GM10248 (cell line): ENCODE data around the gene NHLRC4.
A peak's percentile ranks its signal among the peaks of the same experiment; 100 is the strongest.

Experiments
- CTCF ChIA-PET: fragments of 300-600 bp; sonication (Branson Sonifier 250); formaldehyde crosslinking; extraction: SDS; loops from one replicate; lab custom pipeline; 2021; ENCODE audit warnings: antibody characterized with exemption; lab: Yijun Ruan, JAX
- POLR2A ChIA-PET: fragments of 350-650 bp; sonication (Branson Sonifier 250); formaldehyde crosslinking; extraction: SDS; loops from one replicate; lab custom pipeline; 2020; ENCODE audit warnings: antibody characterized with exemption; lab: Yijun Ruan, JAX
- DNase-seq: peaks from one replicate; pipeline ENCODE4 v3.0.0; 2012; ENCODE audit errors: extremely low spot score
- TF ChIP-seq, protein P1 (sequence below): IDR thresholded peaks from 2 replicates; pipeline ENCODE4 v1.5.1; 2012; ENCODE audit warnings: mild to moderate bottlenecking, low read depth; ENCODE audit errors: extremely low read depth, missing control alignments, control extremely low read depth

The NHLRC4 gene

DNA sequence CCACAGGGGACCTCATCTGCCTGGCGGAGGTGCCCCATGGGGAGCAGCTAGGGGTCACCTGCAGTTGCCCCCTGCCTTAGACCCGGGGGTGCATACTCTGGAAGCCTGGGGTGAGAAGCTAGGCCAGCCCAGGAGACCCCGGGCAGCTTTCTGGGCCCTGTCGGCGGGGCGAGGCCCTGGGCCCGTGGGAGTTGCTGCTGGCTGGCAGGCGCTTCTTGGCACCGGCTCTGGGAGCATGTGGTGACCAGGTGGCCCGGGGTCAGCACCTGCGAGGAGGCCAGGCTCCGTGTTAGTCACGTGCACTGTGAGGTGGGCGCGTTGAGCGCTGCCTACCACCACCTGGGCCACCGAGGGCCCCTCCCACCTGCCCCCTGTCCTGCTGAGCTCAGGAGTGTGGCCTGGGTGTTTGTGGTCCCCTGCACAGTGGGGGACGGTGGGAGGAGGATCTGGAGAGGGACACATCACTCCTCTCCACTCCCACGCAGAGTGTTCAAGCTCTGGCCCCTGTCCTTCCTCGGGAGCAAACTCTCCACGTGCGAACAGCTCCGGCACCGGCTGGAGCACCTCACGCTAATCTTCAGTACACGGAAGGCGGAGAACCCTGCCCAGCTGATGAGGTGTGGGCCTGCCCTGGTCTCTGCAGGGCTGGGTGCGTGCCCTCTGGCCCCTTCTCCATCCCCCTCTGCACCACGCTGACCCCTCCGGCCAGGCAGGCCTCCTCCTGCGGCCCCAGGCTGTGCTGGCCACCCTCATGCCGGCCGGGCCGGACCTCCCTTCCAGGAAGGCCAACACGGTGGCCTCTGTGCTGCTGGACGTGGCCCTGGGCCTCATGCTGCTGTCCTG is 8.8 kb downstream of the NHLRC4 start:
- CTCF ChIA-PET: interaction anchor here (2.0 kb wide), 1 partner anchor 12 kb away, joined by 6 read pairs; no protein-coding TSS in a partner anchor

DNA sequence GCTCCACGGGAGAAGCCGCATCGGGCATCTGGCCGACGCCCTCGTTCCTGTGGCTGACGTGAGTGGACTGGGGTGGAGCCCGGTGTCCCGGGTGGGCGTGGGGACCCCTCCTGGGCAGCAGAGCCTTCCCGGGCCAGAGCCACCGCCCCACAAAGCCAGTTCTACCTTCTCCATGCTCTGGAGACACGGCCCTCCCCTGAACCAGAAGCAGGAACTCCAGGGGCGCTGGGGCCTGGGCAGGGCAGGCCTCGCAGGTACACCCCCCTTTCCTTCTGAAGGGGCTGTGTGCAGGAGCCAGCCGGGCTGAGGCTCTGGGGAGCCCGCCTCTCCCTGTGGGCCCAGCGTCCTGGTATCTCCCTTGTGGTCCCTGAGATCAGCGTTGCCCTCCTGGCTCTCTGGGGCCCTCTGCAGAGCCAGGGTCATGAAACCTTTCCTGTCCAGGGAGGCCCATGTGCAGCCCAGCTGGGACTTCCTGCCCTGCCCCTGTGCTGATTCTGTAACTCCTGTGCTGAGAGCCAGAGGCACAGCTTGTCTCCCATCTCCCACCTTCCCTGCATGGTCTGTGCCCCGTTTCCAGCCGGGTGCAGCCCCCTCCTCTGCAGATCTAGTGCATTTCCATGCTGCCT is 9.5 kb downstream of the NHLRC4 start:
- CTCF ChIA-PET: interaction anchor here (1.1 kb wide), 1 partner anchor 9 kb away, joined by 3 read pairs; no protein-coding TSS in a partner anchor
- DNase-seq: no peak
- POLR2A ChIA-PET: no interaction called here
- TF ChIP-seq, protein P1, sequence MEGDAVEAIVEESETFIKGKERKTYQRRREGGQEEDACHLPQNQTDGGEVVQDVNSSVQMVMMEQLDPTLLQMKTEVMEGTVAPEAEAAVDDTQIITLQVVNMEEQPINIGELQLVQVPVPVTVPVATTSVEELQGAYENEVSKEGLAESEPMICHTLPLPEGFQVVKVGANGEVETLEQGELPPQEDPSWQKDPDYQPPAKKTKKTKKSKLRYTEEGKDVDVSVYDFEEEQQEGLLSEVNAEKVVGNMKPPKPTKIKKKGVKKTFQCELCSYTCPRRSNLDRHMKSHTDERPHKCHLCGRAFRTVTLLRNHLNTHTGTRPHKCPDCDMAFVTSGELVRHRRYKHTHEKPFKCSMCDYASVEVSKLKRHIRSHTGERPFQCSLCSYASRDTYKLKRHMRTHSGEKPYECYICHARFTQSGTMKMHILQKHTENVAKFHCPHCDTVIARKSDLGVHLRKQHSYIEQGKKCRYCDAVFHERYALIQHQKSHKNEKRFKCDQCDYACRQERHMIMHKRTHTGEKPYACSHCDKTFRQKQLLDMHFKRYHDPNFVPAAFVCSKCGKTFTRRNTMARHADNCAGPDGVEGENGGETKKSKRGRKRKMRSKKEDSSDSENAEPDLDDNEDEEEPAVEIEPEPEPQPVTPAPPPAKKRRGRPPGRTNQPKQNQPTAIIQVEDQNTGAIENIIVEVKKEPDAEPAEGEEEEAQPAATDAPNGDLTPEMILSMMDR: no peak

More for the DNA sequence above, 8.8 kb downstream of the NHLRC4 start:
- no peak for DNase-seq
- TF ChIP-seq, protein P1: no peak
- POLR2A ChIA-PET: no interaction called here

DNA sequence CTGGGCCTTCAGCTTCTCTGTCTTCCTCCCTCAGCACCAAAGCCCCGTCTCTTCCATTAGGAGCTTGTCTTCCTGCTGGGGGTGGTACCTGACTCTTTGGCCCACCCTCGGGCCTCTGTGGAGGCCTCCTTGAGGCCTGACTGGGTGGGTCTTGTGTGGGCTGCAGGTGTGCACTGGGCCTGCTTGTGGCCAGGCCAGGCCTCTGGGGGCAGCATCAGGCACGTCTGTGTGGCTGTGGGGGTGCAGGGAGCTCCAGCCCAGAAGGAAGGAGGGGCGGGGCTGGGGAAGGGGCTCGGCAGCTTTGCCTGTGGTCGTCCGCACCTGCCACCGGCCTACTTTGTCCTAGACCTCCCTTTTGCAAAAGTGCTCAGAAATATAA is 10.0 kb downstream of the NHLRC4 start:
- ChIA-PET CTCF (interaction anchor here (1.1 kb wide), 1 partner anchor 9 kb away, joined by 3 read pairs; no protein-coding TSS in a partner anchor), POLR2A (interaction anchor here (0.7 kb wide), 1 partner anchor 16 kb away, joined by 3 read pairs; no protein-coding TSS in a partner anchor)
- DNase-seq: no peak
- TF ChIP-seq, protein P1: peak; percentile 35

DNA sequence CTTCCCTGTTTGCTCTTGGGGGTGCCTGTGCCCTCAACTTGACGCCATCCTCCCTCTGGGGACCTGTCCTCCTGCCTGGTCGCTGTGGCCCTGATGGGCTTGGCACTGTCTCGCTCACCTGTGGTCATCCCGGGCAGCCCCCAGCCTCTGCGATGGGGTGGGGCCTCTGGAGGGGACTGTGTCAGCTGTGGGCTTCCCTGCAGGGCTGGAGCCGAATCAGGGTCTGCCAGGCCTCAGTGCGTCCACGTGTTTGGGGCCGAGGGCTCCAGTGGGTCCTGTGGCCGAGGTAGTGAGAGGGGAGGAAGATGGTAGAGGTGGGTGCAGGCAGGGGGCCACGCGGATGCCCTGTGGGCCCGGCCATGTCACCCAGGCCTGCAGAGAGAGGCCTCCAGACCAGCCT is 11.0 kb downstream of the NHLRC4 start:
- TF ChIP-seq, protein P1: no peak
- POLR2A ChIA-PET: no interaction called here
- CTCF ChIA-PET: interaction anchor here (0.8 kb wide), 1 partner anchor 52 kb away, joined by 3 read pairs; no protein-coding TSS in a partner anchor

DNA sequence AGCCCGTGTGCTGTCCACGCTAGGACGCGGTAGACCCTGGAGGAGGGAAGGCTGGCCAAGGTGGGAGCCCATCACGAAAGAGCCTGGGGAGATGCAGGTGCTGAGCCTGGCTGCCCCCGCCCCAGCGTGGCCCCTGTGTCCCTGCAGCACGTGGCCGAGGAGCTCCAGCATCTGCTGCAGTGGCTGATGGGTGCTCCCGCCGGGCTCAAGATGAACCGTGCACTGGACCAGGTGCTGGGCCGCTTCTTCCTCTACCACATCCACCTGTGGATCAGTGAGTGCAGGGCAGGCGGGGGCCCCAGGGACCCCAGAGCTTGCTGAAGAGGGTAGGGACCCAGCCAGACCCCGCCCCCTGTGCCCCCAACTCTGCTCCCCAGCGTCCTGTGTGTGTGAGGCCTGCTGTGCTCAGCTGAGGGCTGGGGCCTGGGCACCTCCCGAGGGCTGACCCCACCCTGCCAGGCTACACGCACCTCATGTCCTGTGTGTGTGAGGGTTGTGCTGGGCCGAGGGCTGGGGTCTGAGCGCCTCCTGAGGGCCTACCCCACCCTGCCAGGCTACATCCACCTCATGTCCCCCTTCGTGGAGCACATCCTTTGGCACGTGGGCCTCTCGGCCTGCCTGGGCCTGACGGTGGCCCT is 11.5 kb downstream of the NHLRC4 start:
- no peak for DNase-seq
- CTCF ChIA-PET: interaction anchor here (0.8 to 1.3 kb wide), 2 partner anchors 11 to 52 kb away, joined by 3 to 4 read pairs; partner anchors contain the start of gene NHLRC4
- POLR2A ChIA-PET: no interaction called here
- TF ChIP-seq, protein P1: no peak

More for the DNA sequence above, 11.0 kb downstream of the NHLRC4 start:
- DNase-seq: no peak

DNA sequence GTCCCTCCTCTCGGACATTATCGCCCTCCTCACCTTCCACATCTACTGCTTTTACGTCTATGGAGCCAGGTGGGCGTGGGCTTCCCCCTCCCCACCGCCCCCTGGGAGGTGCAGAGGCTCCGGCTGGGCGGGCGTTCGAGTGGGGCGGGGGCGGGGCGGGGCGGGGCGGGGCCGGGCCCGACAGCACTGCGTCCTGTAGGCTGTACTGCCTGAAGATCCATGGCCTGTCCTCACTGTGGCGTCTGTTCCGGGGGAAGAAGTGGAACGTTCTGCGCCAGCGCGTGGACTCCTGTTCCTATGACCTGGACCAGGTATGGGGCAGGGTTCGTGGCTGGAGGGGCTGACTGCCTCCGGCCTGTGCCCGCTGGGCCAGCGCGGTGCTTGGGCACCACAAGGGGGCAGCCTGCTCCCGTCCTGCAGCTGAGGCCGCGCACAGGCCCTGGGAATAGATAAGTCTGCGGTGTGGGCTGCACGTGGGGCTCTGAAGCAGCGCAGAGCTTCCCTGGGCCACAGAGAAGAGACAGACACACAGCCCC is 12.1 kb downstream of the NHLRC4 start:
- TF ChIP-seq, protein P1: peak; percentile 82
- peak; percentile 81 for DNase-seq
- ChIA-PET POLR2A (no interaction called here), CTCF (interaction anchor here (1.3 kb wide), 1 partner anchor 12 kb away, joined by 4 read pairs; the partner anchor contains the start of gene NHLRC4)
